HepG2 (cell line): ENCODE results near the gene RAMP1. TPM values are rescaled to one million over a fixed set of nuclear protein-coding genes. Genes with fewer than 3 reads are reported as not detected.

ENCODE experiments used
- ATF7 ChIP-seq, 2 experiments: fragments of 450-650 bp in 1 of 2; sonication (generic) in 1 of 2; formaldehyde crosslinking in 1 of 2; IDR thresholded peaks; 2 replicates each; pipeline versions ENCODE4 v1.4.0 to v1.6.1; 2016 to 2020; ENCODE audit warnings: antibody characterized with exemption in 1 of 2, mild to moderate bottlenecking in 1 of 2, missing genetic modification reagents in 1 of 2
- CEBPB ChIP-seq: IDR thresholded peaks from 2 replicates; pipeline ENCODE4 v1.6.1; 2011; ENCODE audit warnings: low read depth, low read length, improper control_type of control experiment, borderline replicate concordance
- CREB1 ChIP-seq, 2 experiments: fragments of 450-650 bp in 1 of 2; IDR thresholded peaks; 2 replicates each; pipeline ENCODE4 v1.6.1; 2016 to 2017; ENCODE audit warnings: control low read depth in 1 of 2, mild to moderate bottlenecking in 1 of 2, missing compliant biosample characterization in 1 of 2, missing genetic modification characterization in 1 of 2
- CREM ChIP-seq, 2 experiments: sonication (generic) in 1 of 2; formaldehyde crosslinking in 1 of 2; IDR thresholded peaks; 2 replicates each; pipeline versions ENCODE4 v1.4.0 to v1.6.1; 2016 to 2020; ENCODE audit warnings: antibody characterized with exemption in 1 of 2, mild to moderate bottlenecking in 1 of 2, missing genetic modification reagents in 1 of 2
- DMAP1 ChIP-seq: IDR thresholded peaks from 2 replicates; pipeline ENCODE4 v1.6.1; 2016
- FOSL1 ChIP-seq: sonication (generic); formaldehyde crosslinking; IDR thresholded peaks from 2 replicates; pipeline ENCODE4 v1.9.0; 2021; ENCODE audit warnings: missing genetic modification reagents, borderline replicate concordance
- FOSL2 ChIP-seq: sonication (generic); formaldehyde crosslinking; IDR thresholded peaks from 2 replicates; pipeline ENCODE4 v1.4.0; 2020; ENCODE audit warnings: missing genetic modification reagents
- JDP2 ChIP-seq: sonication (generic); formaldehyde crosslinking; IDR thresholded peaks from 2 replicates; pipeline ENCODE4 v1.8.1; 2022; ENCODE audit warnings: missing genetic modification reagents, borderline replicate concordance
- JUNB ChIP-seq: sonication (generic); formaldehyde crosslinking; IDR thresholded peaks from 2 replicates; pipeline ENCODE4 v1.8.0; 2022; ENCODE audit warnings: missing genetic modification reagents, mild to moderate bottlenecking, borderline replicate concordance
- NR2C2 ChIP-seq: sonication (generic); formaldehyde crosslinking; IDR thresholded peaks from 2 replicates; pipeline ENCODE4 v1.4.0; 2020; ENCODE audit warnings: missing genetic modification reagents, mild to moderate bottlenecking, moderate library complexity, borderline replicate concordance
- PAF1 ChIP-seq: IDR thresholded peaks from 2 replicates; pipeline ENCODE4 v1.6.1; 2016; ENCODE audit warnings: missing genetic modification reagents, missing compliant biosample characterization
- SOX5 ChIP-seq: IDR thresholded peaks from 2 replicates; pipeline ENCODE4 v1.6.1; 2016; ENCODE audit warnings: borderline replicate concordance
- ZNF234 ChIP-seq: sonication (generic); formaldehyde crosslinking; conservative IDR thresholded peaks from 2 replicates; pipeline ENCODE4 v1.5.1; 2020; ENCODE audit warnings: mild to moderate bottlenecking, missing genetic modification reagents
- polyA plus RNA-seq, 8 experiments: library from polyadenylated mRNA; depleted of rRNA in 3 of 8; stranded (reverse) in 7 of 8; unstranded in 1 of 8; fragments of >200 nt; fragmentation: Illumina TruSeq in 4 of 8; extraction: Trizol in 4 of 8; gene quantifications; 2 replicates each; pipeline versions ENCODE4 v1.2.1 to v1.2.3, GENCODE V29; 2011 to 2016; ENCODE audit warnings: low read depth in 4 of 8, missing spikeins in 1 of 8, mixed read lengths in 1 of 8; ENCODE audit not compliant: insufficient read depth in 1 of 8
- total RNA-seq, 5 experiments: library from RNA; depleted of rRNA; stranded (reverse); fragments of >200 nt; fragmentation: Illumina TruSeq; extraction: Trizol; gene quantifications; 2 replicates each; pipeline ENCODE4 v1.2.3, GENCODE V29; 2016; ENCODE audit warnings: low read depth in 1 of 5
- TF ChIP-seq, protein P1 (sequence below): sonication (generic); formaldehyde crosslinking; IDR thresholded peaks from 2 replicates; pipeline ENCODE4 v1.8.1; 2023; ENCODE audit warnings: mild to moderate bottlenecking, missing genetic modification reagents
- TF ChIP-seq, protein P2 (sequence below): sonication (generic); formaldehyde crosslinking; IDR thresholded peaks from 2 replicates; pipeline ENCODE4 v1.5.1; 2020; ENCODE audit warnings: mild to moderate bottlenecking, moderate library complexity, missing genetic modification reagents
- TF ChIP-seq, protein P3 (sequence below): fragments of 450-650 bp; IDR thresholded peaks from 2 replicates; pipeline ENCODE4 v1.6.1; 2017; ENCODE audit warnings: mild to moderate bottlenecking
- TF ChIP-seq, protein P4 (sequence below): IDR thresholded peaks from 2 replicates; pipeline ENCODE4 v1.6.1; 2016; ENCODE audit warnings: low read depth, missing genetic modification reagents, missing compliant biosample characterization
- TF ChIP-seq, protein P5 (sequence below): sonication (generic); formaldehyde crosslinking; IDR thresholded peaks from 2 replicates; pipeline ENCODE4 v1.5.1; 2020; ENCODE audit warnings: missing genetic modification reagents, mild to moderate bottlenecking, borderline replicate concordance

RAMP1 gene
- total and polyA plus RNA-seq, 2 of the 13 experiments (the other 11 are each of a cell fraction or from before 2014, with no cell fraction given), result 0.29 to 0.61 TPM

DNA sequence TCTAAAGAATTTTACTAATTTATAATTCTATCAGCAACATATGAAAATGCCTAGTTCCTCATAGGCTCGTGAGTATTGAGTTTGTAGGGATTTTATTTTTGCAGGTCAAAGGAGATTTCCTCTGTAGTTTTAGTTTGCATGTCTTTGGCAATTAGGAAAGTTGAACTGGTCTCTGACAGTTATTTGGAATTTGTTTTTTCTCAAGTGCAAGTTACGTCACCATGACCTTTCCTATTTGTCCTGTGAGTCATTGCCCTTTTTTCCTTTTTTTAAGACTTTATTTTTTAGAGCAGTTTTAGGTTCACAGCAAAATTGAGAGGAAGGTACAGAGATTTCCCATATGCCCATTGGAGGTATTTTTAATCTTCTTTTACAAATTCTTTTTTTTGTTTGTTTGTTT lies 29.0 kb downstream of the RAMP1 start (continued):
- TF ChIP-seq, protein P1, sequence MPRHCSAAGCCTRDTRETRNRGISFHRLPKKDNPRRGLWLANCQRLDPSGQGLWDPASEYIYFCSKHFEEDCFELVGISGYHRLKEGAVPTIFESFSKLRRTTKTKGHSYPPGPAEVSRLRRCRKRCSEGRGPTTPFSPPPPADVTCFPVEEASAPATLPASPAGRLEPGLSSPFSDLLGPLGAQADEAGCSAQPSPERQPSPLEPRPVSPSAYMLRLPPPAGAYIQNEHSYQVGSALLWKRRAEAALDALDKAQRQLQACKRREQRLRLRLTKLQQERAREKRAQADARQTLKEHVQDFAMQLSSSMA (CRISPR knock-in tag), result no peak
- TF ChIP-seq PAF1 (CRISPR knock-in tag), result no peak
- TF ChIP-seq, protein P2, sequence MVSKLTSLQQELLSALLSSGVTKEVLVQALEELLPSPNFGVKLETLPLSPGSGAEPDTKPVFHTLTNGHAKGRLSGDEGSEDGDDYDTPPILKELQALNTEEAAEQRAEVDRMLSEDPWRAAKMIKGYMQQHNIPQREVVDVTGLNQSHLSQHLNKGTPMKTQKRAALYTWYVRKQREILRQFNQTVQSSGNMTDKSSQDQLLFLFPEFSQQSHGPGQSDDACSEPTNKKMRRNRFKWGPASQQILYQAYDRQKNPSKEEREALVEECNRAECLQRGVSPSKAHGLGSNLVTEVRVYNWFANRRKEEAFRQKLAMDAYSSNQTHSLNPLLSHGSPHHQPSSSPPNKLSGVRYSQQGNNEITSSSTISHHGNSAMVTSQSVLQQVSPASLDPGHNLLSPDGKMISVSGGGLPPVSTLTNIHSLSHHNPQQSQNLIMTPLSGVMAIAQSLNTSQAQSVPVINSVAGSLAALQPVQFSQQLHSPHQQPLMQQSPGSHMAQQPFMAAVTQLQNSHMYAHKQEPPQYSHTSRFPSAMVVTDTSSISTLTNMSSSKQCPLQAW, result no peak
- TF ChIP-seq, protein P3, sequence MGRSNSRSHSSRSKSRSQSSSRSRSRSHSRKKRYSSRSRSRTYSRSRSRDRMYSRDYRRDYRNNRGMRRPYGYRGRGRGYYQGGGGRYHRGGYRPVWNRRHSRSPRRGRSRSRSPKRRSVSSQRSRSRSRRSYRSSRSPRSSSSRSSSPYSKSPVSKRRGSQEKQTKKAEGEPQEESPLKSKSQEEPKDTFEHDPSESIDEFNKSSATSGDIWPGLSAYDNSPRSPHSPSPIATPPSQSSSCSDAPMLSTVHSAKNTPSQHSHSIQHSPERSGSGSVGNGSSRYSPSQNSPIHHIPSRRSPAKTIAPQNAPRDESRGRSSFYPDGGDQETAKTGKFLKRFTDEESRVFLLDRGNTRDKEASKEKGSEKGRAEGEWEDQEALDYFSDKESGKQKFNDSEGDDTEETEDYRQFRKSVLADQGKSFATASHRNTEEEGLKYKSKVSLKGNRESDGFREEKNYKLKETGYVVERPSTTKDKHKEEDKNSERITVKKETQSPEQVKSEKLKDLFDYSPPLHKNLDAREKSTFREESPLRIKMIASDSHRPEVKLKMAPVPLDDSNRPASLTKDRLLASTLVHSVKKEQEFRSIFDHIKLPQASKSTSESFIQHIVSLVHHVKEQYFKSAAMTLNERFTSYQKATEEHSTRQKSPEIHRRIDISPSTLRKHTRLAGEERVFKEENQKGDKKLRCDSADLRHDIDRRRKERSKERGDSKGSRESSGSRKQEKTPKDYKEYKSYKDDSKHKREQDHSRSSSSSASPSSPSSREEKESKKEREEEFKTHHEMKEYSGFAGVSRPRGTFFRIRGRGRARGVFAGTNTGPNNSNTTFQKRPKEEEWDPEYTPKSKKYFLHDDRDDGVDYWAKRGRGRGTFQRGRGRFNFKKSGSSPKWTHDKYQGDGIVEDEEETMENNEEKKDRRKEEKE, result no peak
- 0 out of 2 replicates have a peak, but pooled peaks have one; percentile 40 for TF ChIP-seq CEBPB
- no peak for TF ChIP-seq JDP2
- peak; percentile 92 for TF ChIP-seq ATF7 (IDR thresholded peaks at IDR 0.05)
- no peak for TF ChIP-seq ATF7 (CRISPR knock-in tag; IDR thresholded peaks at IDR 0.05)
- TF ChIP-seq FOSL2 (CRISPR knock-in tag), result peak; percentile 47; the same call in 1 of the 2 replicates
- no peak for TF ChIP-seq SOX5
- peak; percentile 88 for TF ChIP-seq CREB1 (IDR thresholded peaks at IDR 0.05)
- TF ChIP-seq CREB1 (CRISPR knock-in tag; IDR thresholded peaks at IDR 0.05), result no peak
- peak; percentile 42; the same call in 1 of the 2 replicates for TF ChIP-seq NR2C2 (CRISPR knock-in tag)
- peak; percentile 75 for TF ChIP-seq FOSL1 (CRISPR knock-in tag)
- TF ChIP-seq, protein P4, sequence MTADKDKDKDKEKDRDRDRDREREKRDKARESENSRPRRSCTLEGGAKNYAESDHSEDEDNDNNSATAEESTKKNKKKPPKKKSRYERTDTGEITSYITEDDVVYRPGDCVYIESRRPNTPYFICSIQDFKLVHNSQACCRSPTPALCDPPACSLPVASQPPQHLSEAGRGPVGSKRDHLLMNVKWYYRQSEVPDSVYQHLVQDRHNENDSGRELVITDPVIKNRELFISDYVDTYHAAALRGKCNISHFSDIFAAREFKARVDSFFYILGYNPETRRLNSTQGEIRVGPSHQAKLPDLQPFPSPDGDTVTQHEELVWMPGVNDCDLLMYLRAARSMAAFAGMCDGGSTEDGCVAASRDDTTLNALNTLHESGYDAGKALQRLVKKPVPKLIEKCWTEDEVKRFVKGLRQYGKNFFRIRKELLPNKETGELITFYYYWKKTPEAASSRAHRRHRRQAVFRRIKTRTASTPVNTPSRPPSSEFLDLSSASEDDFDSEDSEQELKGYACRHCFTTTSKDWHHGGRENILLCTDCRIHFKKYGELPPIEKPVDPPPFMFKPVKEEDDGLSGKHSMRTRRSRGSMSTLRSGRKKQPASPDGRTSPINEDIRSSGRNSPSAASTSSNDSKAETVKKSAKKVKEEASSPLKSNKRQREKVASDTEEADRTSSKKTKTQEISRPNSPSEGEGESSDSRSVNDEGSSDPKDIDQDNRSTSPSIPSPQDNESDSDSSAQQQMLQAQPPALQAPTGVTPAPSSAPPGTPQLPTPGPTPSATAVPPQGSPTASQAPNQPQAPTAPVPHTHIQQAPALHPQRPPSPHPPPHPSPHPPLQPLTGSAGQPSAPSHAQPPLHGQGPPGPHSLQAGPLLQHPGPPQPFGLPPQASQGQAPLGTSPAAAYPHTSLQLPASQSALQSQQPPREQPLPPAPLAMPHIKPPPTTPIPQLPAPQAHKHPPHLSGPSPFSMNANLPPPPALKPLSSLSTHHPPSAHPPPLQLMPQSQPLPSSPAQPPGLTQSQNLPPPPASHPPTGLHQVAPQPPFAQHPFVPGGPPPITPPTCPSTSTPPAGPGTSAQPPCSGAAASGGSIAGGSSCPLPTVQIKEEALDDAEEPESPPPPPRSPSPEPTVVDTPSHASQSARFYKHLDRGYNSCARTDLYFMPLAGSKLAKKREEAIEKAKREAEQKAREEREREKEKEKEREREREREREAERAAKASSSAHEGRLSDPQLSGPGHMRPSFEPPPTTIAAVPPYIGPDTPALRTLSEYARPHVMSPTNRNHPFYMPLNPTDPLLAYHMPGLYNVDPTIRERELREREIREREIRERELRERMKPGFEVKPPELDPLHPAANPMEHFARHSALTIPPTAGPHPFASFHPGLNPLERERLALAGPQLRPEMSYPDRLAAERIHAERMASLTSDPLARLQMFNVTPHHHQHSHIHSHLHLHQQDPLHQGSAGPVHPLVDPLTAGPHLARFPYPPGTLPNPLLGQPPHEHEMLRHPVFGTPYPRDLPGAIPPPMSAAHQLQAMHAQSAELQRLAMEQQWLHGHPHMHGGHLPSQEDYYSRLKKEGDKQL, result no peak
- 0 out of 2 replicates have a peak, but pooled peaks have one; percentile 31 for TF ChIP-seq CREM (IDR thresholded peaks at IDR 0.05)
- no peak for TF ChIP-seq CREM (CRISPR knock-in tag; IDR thresholded peaks at IDR 0.05)
- no peak for TF ChIP-seq ZNF234 (CRISPR knock-in tag)
- TF ChIP-seq, protein P5, sequence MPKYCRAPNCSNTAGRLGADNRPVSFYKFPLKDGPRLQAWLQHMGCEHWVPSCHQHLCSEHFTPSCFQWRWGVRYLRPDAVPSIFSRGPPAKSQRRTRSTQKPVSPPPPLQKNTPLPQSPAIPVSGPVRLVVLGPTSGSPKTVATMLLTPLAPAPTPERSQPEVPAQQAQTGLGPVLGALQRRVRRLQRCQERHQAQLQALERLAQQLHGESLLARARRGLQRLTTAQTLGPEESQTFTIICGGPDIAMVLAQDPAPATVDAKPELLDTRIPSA, result no peak
- no peak for TF ChIP-seq DMAP1
- 0 out of 2 replicates have a peak, but pooled peaks have one; percentile 58 for TF ChIP-seq JUNB (CRISPR knock-in tag)
